IPS-15b (cell line): Measurements from ENCODE around the gene PHTF2.

Experiments
- H3K27me3 ChIP-seq: one replicate; pipeline ENCODE4 v1.6.1; 2013; ENCODE audit warnings: low read length; ENCODE audit not compliant: control insufficient read depth, insufficient read depth
- H3K36me3 ChIP-seq: one replicate; pipeline ENCODE4 v1.6.1; 2013; ENCODE audit warnings: low read length; ENCODE audit not compliant: control insufficient read depth, insufficient read depth
- H3K4me1 ChIP-seq: one replicate; pipeline ENCODE4 v1.6.1; 2013; ENCODE audit warnings: mild to moderate bottlenecking, low read length; ENCODE audit not compliant: control insufficient read depth, insufficient read depth
- H3K4me3 ChIP-seq: one replicate; pipeline ENCODE4 v1.5.1; 2013; ENCODE audit warnings: low read depth, low read length
- H3K9ac ChIP-seq: one replicate; pipeline ENCODE4 v1.6.1; 2013; ENCODE audit warnings: low read depth, mild to moderate bottlenecking, low read length
- H3K9me3 ChIP-seq: one replicate; pipeline ENCODE4 v1.6.1; 2013; ENCODE audit warnings: mild to moderate bottlenecking, low read length; ENCODE audit not compliant: control insufficient read depth, insufficient read depth

Gene PHTF2

DNA sequence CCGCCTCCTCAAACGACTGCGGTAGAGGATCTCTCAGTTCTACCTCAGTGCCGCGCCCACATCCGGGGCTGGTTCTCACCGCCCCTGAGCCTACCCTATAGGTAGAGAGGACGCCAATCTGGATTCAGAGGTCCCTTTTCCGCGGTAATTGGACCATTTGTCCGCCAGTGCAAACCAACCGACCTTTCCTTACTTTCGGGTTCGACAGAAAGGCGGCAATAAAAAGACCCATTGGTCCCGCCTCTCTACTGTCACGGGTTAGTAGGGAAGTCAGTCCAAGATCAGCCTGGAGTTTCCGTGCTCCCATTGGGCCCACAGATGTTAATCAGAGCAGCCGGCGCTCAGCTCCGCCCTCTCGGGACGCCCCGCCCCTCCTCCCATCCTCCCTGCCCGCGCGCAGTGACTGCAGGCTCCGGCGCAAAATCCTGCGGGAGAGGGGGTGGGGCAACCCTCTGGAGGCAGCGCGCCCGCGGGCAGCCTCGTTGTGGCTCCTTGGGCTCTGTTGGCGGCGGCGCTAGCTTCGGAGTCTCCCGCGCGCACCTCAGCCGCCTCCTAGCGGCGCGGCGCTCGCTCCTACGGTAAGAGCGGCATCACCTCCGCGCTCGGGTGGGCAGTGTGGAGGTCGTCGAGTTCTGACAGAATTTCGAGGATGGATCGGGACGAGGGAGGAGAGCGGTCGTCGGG, at the start of gene PHTF2, which contains the start of gene TMEM60:
Gene PHTF2, plus strand, starts transcription at position 380 of the 684 bp plus-strand sequence.
Gene TMEM60, minus strand, starts transcription at position 41 of the 684 bp plus-strand sequence. CDS start 4,061 bp downstream, outside the sequence.
- Histone ChIP-seq H3K4me3 (peak within 1 kb of the TSS; percentile 95), H3K36me3 (no peaks in the 10 kb centered on the region), H3K9ac (peak within 1 kb of the TSS; percentile 89), H3K27me3 (no peaks in the 10 kb centered on the region), H3K4me1 (peaks cover 3% of the 10 kb centered on the region), H3K9me3 (no peaks in the 10 kb centered on the region)

DNA sequence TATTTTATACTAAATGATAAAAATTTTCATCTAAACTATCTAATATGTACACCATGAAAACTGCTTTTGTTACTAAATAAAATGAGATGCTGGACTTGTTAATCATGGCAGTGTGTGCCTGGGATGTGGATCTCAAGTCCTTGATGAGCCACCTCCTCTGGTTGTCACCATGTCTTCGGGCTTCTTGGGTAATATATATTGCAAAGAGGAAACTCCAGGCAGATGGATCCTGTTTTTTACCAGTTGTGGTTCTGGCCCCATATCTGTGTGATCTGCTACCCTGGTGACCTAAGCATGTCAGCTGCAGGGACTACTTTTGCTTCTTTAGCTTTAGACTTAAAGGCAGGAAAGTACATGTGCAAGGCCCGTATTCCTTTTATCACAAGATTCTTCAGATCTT, 46.6 kb upstream of the PHTF2 start:
- Histone ChIP-seq H3K9me3 (no peaks in the 10 kb centered on the region), H3K36me3 (peaks cover 2% of the 10 kb centered on the region), H3K9ac (no peak overlapping the region), H3K4me3 (no peak overlapping the region), H3K27me3 (no peaks in the 10 kb centered on the region), H3K4me1 (no peaks in the 10 kb centered on the region)

DNA sequence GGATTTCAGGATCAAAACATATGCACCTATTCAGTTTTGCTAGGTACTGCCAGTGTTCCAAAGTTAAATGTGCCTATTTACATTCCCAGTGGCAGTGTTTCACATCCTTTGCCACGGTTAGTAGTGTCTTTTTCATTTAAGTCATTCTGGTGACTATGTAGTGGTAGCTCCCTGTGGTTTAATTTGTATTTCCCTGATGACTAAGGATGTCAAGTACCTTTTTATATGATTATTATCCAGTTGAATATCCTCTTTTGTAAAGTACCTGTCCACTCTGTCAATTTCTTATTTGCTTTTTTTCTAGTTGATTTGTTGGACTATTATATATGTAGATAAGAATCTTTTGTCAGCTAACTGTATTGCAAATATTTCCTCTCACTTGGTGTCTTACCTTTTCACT, 45.4 kb upstream of the PHTF2 start:
- H3K27me3 ChIP-seq, result no peaks in the 10 kb centered on the region
- H3K36me3 ChIP-seq, result no peaks in the 10 kb centered on the region
- H3K9ac ChIP-seq, result no peak overlapping the region
- no peaks in the 10 kb centered on the region for H3K4me1 ChIP-seq
- no peaks in the 10 kb centered on the region for H3K9me3 ChIP-seq
- no peak overlapping the region for H3K4me3 ChIP-seq

DNA sequence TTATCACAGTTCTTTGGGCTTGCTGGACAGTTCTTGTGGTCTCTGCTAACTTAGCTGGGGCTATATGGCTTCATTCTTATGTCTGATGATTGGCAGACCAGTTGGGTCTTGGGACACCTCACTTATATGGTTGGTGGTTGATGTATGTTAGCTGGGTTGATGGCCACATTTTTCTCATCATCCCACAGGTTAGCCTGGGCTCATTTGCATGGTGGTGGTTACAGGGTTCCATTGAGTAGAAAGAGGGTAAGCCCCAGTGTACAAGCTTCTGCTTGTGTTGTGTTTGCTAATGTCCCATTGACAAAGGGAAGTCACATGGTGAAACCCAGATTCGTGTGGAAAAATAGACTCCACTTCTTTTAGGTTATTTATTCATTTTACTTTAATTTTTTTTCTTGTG, 41.0 kb upstream of the PHTF2 start:
- H3K36me3 ChIP-seq, result no peaks in the 10 kb centered on the region
- no peak overlapping the region for H3K4me3 ChIP-seq

DNA sequence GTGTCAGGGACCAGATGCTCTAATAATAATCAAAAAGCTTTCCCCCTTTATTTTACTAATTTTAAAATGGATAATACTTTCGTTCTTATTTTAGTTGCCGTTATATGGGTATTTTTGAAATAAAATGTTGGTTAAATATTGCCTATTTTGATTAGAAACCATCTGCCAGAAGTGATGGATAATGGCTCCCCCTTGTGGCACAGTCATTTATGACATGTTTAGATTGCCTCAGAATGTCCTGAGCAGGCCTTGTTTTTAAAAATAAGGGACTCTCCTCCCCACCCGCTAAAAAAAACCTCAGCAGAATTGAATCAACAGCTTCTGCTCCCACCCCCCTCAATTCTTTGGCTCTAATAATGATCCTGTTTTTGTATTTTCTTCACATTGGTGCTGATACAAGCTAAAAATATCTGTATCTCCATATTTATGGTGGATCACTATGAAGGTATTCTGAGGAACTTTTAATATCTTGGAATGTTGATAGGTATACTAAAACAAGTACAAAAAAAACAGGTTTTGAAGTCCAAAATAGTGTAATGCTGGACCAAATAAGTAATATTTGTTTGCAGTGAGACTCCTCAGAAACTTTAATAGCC, 39.2 kb upstream of the PHTF2 start:
- Histone ChIP-seq H3K4me3 (no peak overlapping the region), H3K27me3 (no peaks in the 10 kb centered on the region), H3K9me3 (no peaks in the 10 kb centered on the region), H3K36me3 (no peaks in the 10 kb centered on the region), H3K4me1 (no peaks in the 10 kb centered on the region), H3K9ac (no peak overlapping the region)

More for the DNA sequence above, 41.0 kb upstream of the PHTF2 start:
- no peaks in the 10 kb centered on the region for H3K4me1 ChIP-seq
- H3K27me3 ChIP-seq, result no peaks in the 10 kb centered on the region
- H3K9me3 ChIP-seq, result no peaks in the 10 kb centered on the region
- no peak overlapping the region for H3K9ac ChIP-seq

DNA sequence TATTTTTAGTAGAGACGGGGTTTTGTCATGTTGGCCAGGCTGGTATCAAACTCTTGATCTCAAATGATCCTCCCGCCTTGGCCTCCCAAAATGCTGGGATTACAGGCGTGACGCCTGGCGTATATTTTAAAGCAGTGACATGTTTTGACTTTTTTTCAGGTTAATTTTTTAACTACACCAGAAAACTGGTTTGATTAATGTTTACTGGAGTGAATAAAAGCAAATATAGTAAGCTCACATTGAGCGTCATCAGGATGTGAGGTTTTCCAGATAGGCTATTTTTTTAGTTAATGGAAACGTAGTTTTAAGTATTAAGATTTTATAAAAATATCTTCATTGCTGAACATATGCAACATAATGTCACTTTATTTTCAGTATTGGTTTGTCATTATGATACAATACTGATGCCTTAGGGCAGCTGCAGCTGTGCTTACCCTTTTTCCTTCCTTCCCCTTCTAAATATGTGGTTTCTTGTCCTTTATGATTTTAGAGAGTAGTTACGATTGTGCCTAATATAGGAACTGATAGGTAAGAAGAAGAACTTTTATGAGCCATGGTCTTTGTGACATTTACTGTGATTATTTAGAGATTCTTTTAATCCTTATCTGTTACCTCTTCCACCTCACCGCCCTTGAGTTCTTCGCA, 37.6 kb upstream of the PHTF2 start:
- Histone ChIP-seq H3K27me3 (no peaks in the 10 kb centered on the region), H3K9me3 (no peaks in the 10 kb centered on the region), H3K36me3 (no peaks in the 10 kb centered on the region), H3K9ac (no peak overlapping the region), H3K4me3 (no peak overlapping the region), H3K4me1 (no peaks in the 10 kb centered on the region)

DNA sequence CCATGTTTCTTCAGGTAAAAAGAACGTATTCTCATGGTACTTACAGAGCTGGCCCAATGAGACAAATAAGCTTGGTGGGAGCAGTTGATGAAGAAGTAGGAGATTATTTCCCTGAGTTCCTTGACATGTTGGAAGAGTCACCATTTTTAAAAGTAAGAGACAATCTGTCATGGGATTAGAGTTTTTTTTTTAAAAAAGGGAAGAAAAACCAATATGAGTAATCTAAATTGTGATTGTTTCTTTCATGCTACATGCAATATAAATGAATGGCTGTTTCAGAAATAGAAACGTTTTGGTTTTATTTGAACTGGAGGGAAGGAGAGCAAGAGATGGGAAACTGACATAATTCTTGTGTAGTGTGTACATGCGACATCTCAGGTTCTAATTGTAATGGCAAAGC, 33.1 kb upstream of the PHTF2 start:
- H3K9ac ChIP-seq, result no peak overlapping the region
- no peaks in the 10 kb centered on the region for H3K36me3 ChIP-seq
- no peaks in the 10 kb centered on the region for H3K4me1 ChIP-seq
- no peak overlapping the region for H3K4me3 ChIP-seq
- H3K27me3 ChIP-seq, result no peaks in the 10 kb centered on the region
- no peaks in the 10 kb centered on the region for H3K9me3 ChIP-seq

DNA sequence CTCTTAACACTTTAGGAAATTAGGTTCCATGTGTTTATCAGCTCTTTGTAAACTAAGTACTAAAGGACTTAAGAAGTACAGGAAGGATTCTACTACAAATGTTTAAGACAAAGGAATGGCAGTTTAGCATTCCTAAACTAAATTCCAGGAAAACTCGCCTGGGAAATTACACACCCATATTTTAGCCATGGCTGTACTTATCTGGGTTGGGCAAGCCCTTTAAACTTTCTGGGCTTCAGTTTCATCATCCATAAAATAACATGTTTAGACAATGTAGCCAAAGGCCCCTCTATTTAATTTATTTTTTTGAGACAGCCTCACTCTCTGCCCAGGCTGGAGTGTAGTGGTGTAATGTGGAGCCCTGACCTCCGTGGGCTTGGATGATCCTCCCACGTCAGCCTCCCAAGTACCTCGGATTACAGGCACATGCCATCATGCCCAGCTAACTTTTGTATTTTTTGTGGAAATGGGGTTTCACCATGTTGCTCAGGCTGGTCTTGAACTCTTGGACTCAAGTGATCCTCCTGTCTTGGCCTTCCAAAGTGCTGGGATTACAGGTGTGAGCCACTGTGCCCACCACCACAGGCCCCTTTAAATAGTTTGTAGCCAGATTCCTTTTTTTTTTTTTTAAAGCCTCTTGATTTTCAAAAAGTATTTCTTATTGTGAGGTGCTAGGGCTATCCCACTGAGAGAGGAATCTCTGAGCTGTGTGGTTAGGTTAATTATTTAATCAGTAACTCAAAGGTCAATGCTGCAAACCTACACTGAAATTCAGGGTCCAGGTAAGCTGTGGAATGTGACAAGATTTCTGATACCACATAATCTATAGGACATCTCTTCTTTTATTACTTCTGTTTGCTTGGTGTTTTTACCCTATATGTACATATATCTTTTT, 32.4 kb upstream of the PHTF2 start:
- no peaks in the 10 kb centered on the region for H3K27me3 ChIP-seq
- H3K4me3 ChIP-seq, result no peak overlapping the region
- H3K9me3 ChIP-seq, result no peaks in the 10 kb centered on the region
- H3K4me1 ChIP-seq, result no peaks in the 10 kb centered on the region
- H3K9ac ChIP-seq, result no peak overlapping the region
- H3K36me3 ChIP-seq, result no peaks in the 10 kb centered on the region

DNA sequence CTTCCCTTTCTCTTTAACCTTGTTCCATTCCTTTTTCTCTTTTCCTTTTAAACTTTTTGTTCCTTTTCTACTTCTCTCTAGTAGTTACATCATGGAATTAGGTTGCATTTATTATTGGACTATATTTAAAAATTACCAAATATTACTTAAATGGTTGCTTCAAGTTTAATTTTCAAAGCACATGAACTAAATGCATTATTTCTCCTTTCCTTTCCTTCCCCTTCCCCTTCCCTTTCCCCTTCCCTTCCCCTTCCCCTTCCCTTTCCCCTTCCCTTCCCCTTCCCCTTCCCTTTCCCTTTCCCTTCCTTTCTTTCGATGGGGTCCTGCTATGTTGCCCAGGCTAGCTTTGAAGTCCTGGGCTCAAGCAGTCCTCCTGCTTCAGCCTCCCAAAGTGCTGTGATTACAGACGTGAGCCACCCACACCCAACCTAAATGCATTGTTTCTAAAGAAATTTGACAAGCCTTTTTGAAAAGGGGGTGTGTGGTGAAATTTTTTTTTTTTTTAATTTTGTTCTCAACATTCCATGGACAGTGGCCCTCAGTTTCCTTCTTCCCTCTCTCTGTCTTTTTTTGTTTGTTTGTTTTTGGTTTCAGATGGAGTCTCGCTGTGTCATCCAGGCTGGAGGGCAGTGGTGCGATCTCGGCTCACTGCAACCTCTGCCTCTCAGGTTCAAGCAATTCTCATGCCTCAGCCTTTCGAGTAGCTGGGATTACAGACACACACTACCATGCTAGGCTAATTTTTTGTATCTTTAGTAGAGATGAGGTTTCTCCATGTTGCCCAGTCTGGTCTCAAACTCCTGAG, 31.6 kb upstream of the PHTF2 start:
- Histone ChIP-seq H3K27me3 (no peaks in the 10 kb centered on the region), H3K4me3 (no peak overlapping the region), H3K9me3 (no peaks in the 10 kb centered on the region), H3K9ac (no peak overlapping the region), H3K4me1 (no peaks in the 10 kb centered on the region), H3K36me3 (no peaks in the 10 kb centered on the region)

DNA sequence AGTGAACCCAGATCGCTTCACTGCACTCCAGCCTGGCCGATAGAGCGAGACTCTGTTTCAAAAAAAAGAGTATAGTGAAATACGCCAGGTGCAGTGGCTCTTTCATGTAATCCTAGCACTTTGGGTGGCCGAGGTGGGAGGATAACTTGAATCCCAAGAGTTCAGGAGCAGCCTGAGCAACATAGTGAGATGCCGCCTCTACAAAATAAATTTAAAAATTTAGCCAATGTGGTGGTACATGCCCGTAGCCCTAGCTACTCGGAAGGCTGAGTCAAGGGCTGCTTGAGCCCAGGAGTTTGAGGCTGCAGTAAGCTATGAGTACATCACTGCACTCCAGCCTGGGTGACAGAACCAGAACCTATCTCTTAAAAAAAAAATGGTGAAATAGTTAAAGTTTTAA, 28.3 kb upstream of the PHTF2 start:
- H3K9ac ChIP-seq, result no peak overlapping the region

DNA sequence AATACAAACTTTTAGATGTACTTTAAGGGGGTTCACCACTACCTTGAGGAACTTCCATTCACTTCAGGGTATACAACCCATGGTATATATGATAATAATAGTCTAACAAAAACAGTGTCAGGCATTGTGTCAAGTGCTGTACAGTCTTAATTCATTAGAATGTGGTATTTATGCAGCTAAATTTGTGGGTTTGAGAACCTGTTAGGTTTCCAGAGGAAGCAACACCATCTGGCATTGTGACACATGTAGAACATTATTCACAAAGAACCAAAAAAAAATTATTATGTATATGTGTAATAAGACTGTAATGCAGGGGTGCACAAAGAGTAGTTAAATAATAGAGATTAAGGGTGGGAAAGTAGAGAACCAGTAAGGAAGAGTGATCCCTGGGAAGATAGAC, 26.7 kb upstream of the PHTF2 start:
- Histone ChIP-seq H3K4me3 (no peak overlapping the region), H3K9me3 (no peaks in the 10 kb centered on the region), H3K9ac (no peak overlapping the region), H3K4me1 (no peaks in the 10 kb centered on the region), H3K27me3 (no peaks in the 10 kb centered on the region), H3K36me3 (no peaks in the 10 kb centered on the region)

More for the DNA sequence above, 28.3 kb upstream of the PHTF2 start:
- Histone ChIP-seq H3K4me3 (no peak overlapping the region), H3K36me3 (no peaks in the 10 kb centered on the region), H3K27me3 (no peaks in the 10 kb centered on the region), H3K9me3 (no peaks in the 10 kb centered on the region), H3K4me1 (no peaks in the 10 kb centered on the region)
